Measurements from ENCODE around the gene DAPK2. TPM values are rescaled to one million over a fixed set of nuclear protein-coding genes. Genes with fewer than 3 reads are reported as not detected.

The DAPK2 gene
- total RNA-seq, 4 donors from 2014 or later, result 28.5 to 70.8 (median 52.7) TPM

GRCh38 chr15:63987796-63988378 lies 58.4 kb downstream of the DAPK2 start:
- no peak overlapping the region for H3K4me3 ChIP-seq
- ATAC-seq (peak; percentile 9 to 43), DNase-seq (peak; percentile 68 to 76)
- intact Hi-C loops (cut with DNase I; ENCODE audit: low total_unique reads), result loop anchor here (1.0 to 2.0 kb wide), 2 partner anchors 19 to 29 kb away; no protein-coding TSS in a partner anchor
- H3K27me3 ChIP-seq, result no peaks in the 10 kb centered on the region
- peak overlapping the region; percentile 93 to 96 (median 94) for H3K27ac ChIP-seq
- no peaks in the 10 kb centered on the region for H3K9me3 ChIP-seq
- H3K36me3 ChIP-seq, result no peaks in the 10 kb centered on the region
- H3K4me1 ChIP-seq, result peaks cover 78 to 80% of the 10 kb centered on the region in 2 donors
- in situ Hi-C loops (cut with MboI; ENCODE audit: low sequenced_read_pairs in 4 of 4), result no loop called here
- TF ChIP-seq CTCF (IDR thresholded peaks at IDR 0.05 in 4 of 5, conservative IDR thresholded peaks at IDR 0.05 in 1 of 5), result no peak
- TF ChIP-seq POLR2A (IDR thresholded peaks at IDR 0.05), result peak; percentile 28 to 37

DNA sequence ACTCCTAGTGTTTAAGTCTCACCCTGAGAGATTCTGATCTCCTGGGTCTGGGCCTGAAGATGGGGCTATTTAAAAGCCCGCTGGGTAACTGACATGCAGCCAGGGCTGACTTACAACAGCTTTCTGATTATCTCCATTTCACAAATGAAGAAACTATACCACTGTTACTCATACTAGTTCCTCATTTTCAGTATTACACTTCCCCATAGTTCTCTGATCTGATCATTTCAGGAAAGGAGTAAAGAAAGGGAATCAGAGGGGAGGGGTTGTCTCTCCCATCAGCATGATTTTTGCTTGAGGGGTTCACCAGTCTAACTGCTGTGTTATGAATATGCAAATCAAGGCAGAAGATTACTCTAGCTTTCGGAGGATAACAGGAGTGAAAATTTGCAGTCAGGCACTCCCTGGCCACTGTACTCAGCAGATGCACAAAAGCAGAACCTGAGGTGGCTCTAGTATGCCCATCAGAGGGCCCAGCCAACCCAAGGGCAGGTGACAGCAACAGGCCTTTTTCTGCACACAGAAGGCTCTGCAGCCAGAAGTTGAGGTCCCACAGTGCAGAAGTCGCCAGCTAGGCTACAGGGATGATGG lies 59.4 kb downstream of the DAPK2 start:
- in situ Hi-C loops (cut with MboI; ENCODE audit: low sequenced_read_pairs in 4 of 4) (no loop called here), intact Hi-C loops (cut with DNase I; ENCODE audit: low total_unique reads) (loop anchor here (2.0 kb wide), 1 partner anchor 18 kb away; no protein-coding TSS in a partner anchor)
- H3K27ac ChIP-seq, result peak overlapping the region; percentile 93 to 96 (median 94)
- H3K4me1 ChIP-seq, result peaks cover 78 to 80% of the 10 kb centered on the region in 2 donors
- ATAC-seq (no peak), DNase-seq (no peak)
- no peak overlapping the region for H3K4me3 ChIP-seq
- H3K27me3 ChIP-seq, result no peaks in the 10 kb centered on the region
- H3K9me3 ChIP-seq, result no peaks in the 10 kb centered on the region
- no peaks in the 10 kb centered on the region for H3K36me3 ChIP-seq
- TF ChIP-seq CTCF (IDR thresholded peaks at IDR 0.05 in 4 of 5, conservative IDR thresholded peaks at IDR 0.05 in 1 of 5) (no peak), POLR2A (IDR thresholded peaks at IDR 0.05) (no peak)

DNA sequence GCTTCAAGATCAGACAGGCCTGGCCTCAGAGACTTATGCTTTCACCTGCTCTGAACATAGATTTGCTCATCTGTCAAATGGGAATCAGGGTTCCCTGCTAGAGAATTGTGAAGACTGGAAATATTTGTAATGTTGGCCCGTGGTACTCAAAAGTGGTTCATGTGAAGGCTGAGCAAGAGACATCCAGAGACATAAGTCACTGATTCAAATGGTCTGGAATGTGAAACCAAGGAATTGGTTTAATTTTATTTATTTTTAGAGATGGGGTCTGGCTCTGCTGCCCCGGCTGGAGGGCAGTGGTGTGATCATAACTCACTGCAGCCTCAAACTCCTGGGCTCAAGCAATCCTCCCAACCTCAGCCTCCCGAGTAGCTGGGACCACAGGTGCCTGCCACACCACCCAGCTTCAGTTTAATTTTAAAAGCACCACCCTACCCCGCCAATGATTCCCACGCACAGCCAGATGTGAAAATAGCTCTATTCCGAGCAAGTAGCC lies 60.1 kb downstream of the DAPK2 start:
- in situ Hi-C loops (cut with MboI; ENCODE audit: low sequenced_read_pairs in 4 of 4) (no loop called here), intact Hi-C loops (cut with DNase I; ENCODE audit: low total_unique reads) (loop anchor here (2.0 kb wide), 1 partner anchor 17 kb away; no protein-coding TSS in a partner anchor)
- H3K36me3 ChIP-seq, result no peaks in the 10 kb centered on the region
- no peak for TF ChIP-seq CTCF (IDR thresholded peaks at IDR 0.05 in 4 of 5, conservative IDR thresholded peaks at IDR 0.05 in 1 of 5)
- TF ChIP-seq POLR2A (IDR thresholded peaks at IDR 0.05), result no peak
- H3K27ac ChIP-seq, result peak overlapping the region; percentile 93 to 96 (median 94)
- no peak overlapping the region for H3K4me3 ChIP-seq
- no peak for ATAC-seq
- H3K9me3 ChIP-seq, result no peaks in the 10 kb centered on the region
- no peak for DNase-seq
- H3K4me1 ChIP-seq, result peaks cover 78% of the 10 kb centered on the region in 2 donors
- no peaks in the 10 kb centered on the region for H3K27me3 ChIP-seq

DNA sequence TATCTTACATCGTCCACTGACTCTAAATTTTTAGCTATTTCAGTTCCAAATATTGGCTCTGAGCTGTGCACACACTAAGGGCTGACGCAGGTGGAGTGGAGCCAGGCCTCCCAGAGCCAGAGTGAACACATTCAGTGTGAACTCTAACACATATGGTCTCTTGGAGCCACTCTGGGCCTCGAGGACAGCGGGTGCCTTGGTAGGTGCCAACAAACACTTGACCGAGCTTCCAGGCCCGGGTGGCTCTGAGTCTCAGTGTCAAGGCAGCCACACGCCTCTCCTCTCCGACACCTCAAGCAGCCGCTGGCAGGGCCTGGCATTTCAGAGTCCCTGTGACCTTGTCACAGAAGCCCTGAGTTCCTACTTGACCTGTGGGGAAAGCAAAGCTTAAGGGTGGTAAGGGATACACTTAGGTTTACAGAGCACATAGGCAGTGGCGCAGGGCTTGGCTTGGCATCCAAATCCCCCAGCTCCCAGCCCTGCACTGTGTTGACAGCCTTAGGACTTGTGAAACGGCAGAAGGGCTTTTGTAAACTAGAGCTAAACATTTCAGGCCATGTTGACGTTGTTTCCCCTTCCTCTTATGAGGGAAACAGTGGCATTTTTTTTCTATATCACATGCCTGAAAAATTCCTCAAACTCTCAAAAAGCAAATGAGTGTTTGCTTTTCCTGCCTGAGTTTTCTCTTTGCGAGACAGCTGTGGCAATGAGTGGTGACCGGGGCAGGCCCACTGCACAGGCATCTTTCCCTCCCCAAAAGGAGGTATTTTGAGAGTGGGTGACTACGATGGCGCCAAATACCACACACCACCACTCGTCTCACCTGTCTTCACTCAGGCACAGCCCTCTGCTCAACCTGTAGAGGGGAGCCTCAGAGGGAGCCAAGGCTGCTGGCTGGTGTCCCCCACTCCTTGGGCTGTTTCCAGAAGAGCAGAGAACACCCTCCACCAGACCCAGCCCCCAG lies 60.8 kb downstream of the DAPK2 start:
- DNase-seq (peak; percentile 94 to 99), ATAC-seq (peak; percentile 75 to 78)
- Histone ChIP-seq H3K9me3 (no peaks in the 10 kb centered on the region), H3K4me3 (no peak overlapping the region), H3K36me3 (no peaks in the 10 kb centered on the region), H3K27me3 (no peaks in the 10 kb centered on the region), H3K4me1 (peaks cover 72 to 73% of the 10 kb centered on the region in 2 donors), H3K27ac (peak overlapping the region; percentile 93 to 96 (median 94))
- TF ChIP-seq CTCF (IDR thresholded peaks at IDR 0.05 in 4 of 5, conservative IDR thresholded peaks at IDR 0.05 in 1 of 5), result no peak
- TF ChIP-seq POLR2A (IDR thresholded peaks at IDR 0.05), result peak; percentile 42 to 43
- in situ Hi-C loops (cut with MboI; ENCODE audit: low sequenced_read_pairs in 4 of 4), result no loop called here
- intact Hi-C loops (cut with DNase I; ENCODE audit: low total_unique reads), result loop anchor here (1.0 to 2.0 kb wide), 2 partner anchors 17 to 20 kb away; no protein-coding TSS in a partner anchor
